PC-3 (cell line): ENCODE measurements around the gene SPNS1. TPM values are rescaled to one million over a fixed set of nuclear protein-coding genes. Genes with fewer than 3 reads are reported as not detected.

Experiments
- ATAC-seq: fragments of 200-7000 bp; cut with Tn5 transposase; 2 replicates; pipeline ENCODE4 v1.9.1; 2020; ENCODE audit warnings: mild to moderate bottlenecking, moderate library complexity
- BruUV-seq: library from RNA; stranded (reverse); fragments of 400-500 nt; replicated peaks from 2 replicates; lab custom pipeline; 2021; lab: Mats Ljungman, UMichigan
- CTCF ChIA-PET: fragments of 300-600 bp; sonication (Branson Sonifier 250); formaldehyde crosslinking; loops from one replicate; lab custom pipeline; 2022; ENCODE audit warnings: antibody characterized with exemption; lab: Charles Lee
- POLR2A ChIA-PET: fragments of 300-600 bp; sonication (Branson Sonifier 250); formaldehyde crosslinking; loops from one replicate; lab custom pipeline; 2022; ENCODE audit warnings: antibody characterized with exemption; ENCODE audit not compliant: unreplicated experiment; lab: Charles Lee
- DNase-seq: peaks from one replicate; pipeline ENCODE4 v3.0.0-alpha.2; 2015
- H2AFZ ChIP-seq: fragments of 300-600 bp; sonication (generic); 2 replicates; pipeline ENCODE4 v1.6.0; 2016; ENCODE audit warnings: antibody characterized with exemption, low read length
- H3F3A ChIP-seq: fragments of 300-600 bp; sonication (generic); one replicate; pipeline ENCODE4 v1.6.0; 2017; ENCODE audit warnings: antibody characterized with exemption, low read length, control low read depth, mild to moderate bottlenecking; ENCODE audit not compliant: unreplicated experiment
- H3K27ac ChIP-seq: fragments of 300-600 bp; sonication (generic); 2 replicates; pipeline ENCODE4 v1.5.1; 2016; ENCODE audit warnings: mild to moderate bottlenecking, low read length
- H3K27me3 ChIP-seq: fragments of 300-600 bp; sonication (generic); 2 replicates; pipeline ENCODE4 v1.6.1; 2016; ENCODE audit warnings: low read length, mixed read lengths
- H3K36me3 ChIP-seq: fragments of 300-600 bp; sonication (generic); 2 replicates; pipeline ENCODE4 v1.6.1; 2016; ENCODE audit warnings: low read depth, mixed run types, low read length, mixed read lengths
- H3K4me1 ChIP-seq: fragments of 300-600 bp; sonication (generic); 2 replicates; pipeline ENCODE4 v1.5.1; 2016; ENCODE audit warnings: low read length; ENCODE audit not compliant: insufficient read depth
- H3K4me2 ChIP-seq: fragments of 300-600 bp; sonication (generic); 2 replicates; pipeline ENCODE4 v1.6.0; 2016; ENCODE audit warnings: low read length
- H3K4me3 ChIP-seq: fragments of 300-600 bp; sonication (generic); 2 replicates; pipeline ENCODE4 v1.5.1; 2016; ENCODE audit warnings: mild to moderate bottlenecking, low read length, mixed read lengths
- H3K79me2 ChIP-seq: fragments of 300-600 bp; sonication (generic); 2 replicates; pipeline ENCODE4 v1.6.1; 2017; ENCODE audit warnings: low read length, mixed read lengths
- H3K9ac ChIP-seq: fragments of 300-600 bp; sonication (generic); 2 replicates; pipeline ENCODE4 v1.6.0; 2016; ENCODE audit warnings: mild to moderate bottlenecking, low read length
- H3K9me2 ChIP-seq: fragments of 300-600 bp; sonication (generic); replicated peaks from 2 replicates; pipeline ENCODE4 v1.6.1; 2016; ENCODE audit warnings: mixed run types, low read length, mixed read lengths
- H3K9me3 ChIP-seq: fragments of 300-600 bp; sonication (generic); 2 replicates; pipeline ENCODE4 v1.6.1; 2016; ENCODE audit warnings: low read length, mixed read lengths
- H4K20me1 ChIP-seq: fragments of 300-600 bp; sonication (generic); 2 replicates; pipeline ENCODE4 v1.6.1; 2016; ENCODE audit warnings: low read length, mixed read lengths
- EZH2 ChIP-seq: fragments of 300-600 bp; sonication (generic); IDR thresholded peaks from one replicate; pipeline ENCODE4 v1.6.1; 2017; ENCODE audit warnings: antibody characterized with exemption, mild to moderate bottlenecking, low read length; ENCODE audit not compliant: unreplicated experiment
- EZH2phosphoT487 ChIP-seq: fragments of 300-600 bp; sonication (generic); IDR thresholded peaks from 2 replicates; pipeline ENCODE4 v1.6.1; 2018; ENCODE audit warnings: mild to moderate bottlenecking, antibody characterized with exemption, low read length, borderline replicate concordance
- intact Hi-C: fragments of 100-400 bp; cut with micrococcal nuclease; formaldehyde crosslinking; loops from 2 replicates; pipeline ENCODE4 v1.9.0; 2023
- total RNA-seq: library from RNA; depleted of rRNA; stranded (reverse); fragments of >200 nt; gene quantifications from 2 replicates; pipeline ENCODE4 v1.2.3, GENCODE V29; 2014
- TF ChIP-seq, protein P1 (sequence below): fragments of 300-600 bp; sonication (generic); conservative IDR thresholded peaks from 2 replicates; pipeline ENCODE4 v1.5.1; 2017; ENCODE audit warnings: antibody characterized with exemption, low read depth, mild to moderate bottlenecking, low read length

SPNS1 gene
- total RNA-seq, 1 experiment from 2014 or later: 44.8 TPM

GRCh38 chr16:29014561-29015069, 40.0 kb downstream of the SPNS1 start:
- no peak for TF ChIP-seq EZH2phosphoT487
- TF ChIP-seq EZH2: no peak
- TF ChIP-seq, protein P1, sequence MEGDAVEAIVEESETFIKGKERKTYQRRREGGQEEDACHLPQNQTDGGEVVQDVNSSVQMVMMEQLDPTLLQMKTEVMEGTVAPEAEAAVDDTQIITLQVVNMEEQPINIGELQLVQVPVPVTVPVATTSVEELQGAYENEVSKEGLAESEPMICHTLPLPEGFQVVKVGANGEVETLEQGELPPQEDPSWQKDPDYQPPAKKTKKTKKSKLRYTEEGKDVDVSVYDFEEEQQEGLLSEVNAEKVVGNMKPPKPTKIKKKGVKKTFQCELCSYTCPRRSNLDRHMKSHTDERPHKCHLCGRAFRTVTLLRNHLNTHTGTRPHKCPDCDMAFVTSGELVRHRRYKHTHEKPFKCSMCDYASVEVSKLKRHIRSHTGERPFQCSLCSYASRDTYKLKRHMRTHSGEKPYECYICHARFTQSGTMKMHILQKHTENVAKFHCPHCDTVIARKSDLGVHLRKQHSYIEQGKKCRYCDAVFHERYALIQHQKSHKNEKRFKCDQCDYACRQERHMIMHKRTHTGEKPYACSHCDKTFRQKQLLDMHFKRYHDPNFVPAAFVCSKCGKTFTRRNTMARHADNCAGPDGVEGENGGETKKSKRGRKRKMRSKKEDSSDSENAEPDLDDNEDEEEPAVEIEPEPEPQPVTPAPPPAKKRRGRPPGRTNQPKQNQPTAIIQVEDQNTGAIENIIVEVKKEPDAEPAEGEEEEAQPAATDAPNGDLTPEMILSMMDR: no peak
- no peaks in the 10 kb centered on the region for H4K20me1 ChIP-seq
- no peak overlapping the region for H3K4me2 ChIP-seq
- no peaks in the 10 kb centered on the region for H3K9me2 ChIP-seq
- H3F3A ChIP-seq: no peaks in the 10 kb centered on the region
- no peak for DNase-seq
- no peak overlapping the region for H3K4me3 ChIP-seq
- intact Hi-C loops: no loop called here
- H3K27me3 ChIP-seq: no peaks in the 10 kb centered on the region
- no peaks in the 10 kb centered on the region for H3K36me3 ChIP-seq
- no peaks in the 10 kb centered on the region for H3K4me1 ChIP-seq
- BruUV-seq: no TSS peak
- H3K79me2 ChIP-seq: no peaks in the 10 kb centered on the region
- no peak overlapping the region for H3K27ac ChIP-seq
- no peak overlapping the region for H3K9ac ChIP-seq
- H3K9me3 ChIP-seq: no peaks in the 10 kb centered on the region
- POLR2A ChIA-PET: no interaction called here
- no peak for ATAC-seq
- H2AFZ ChIP-seq: no peak overlapping the region
- CTCF ChIA-PET: no interaction called here

DNA sequence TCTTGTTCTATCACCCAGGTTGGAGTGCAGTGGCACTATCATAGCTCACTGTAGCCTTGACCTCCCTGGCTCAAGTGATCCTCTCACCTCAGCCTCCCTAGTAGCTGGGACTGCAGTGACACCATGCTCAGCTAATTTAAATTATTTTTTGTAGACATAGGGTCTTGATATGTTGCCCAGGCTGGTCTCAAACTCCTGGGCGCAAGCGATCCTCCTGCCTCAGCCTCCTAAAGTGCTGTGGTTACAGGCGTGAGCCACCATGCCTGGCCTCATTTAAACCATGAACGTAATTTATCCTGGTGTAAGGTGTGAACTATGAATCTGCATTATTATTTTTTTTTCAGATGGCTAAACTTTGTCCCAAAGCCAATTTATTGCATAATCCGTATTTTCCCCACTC, 47.6 kb downstream of the SPNS1 start:
- POLR2A ChIA-PET: no interaction called here
- intact Hi-C loops: no loop called here

More for the DNA sequence above, 47.6 kb downstream of the SPNS1 start:
- Histone ChIP-seq H3K4me2 (no peak overlapping the region), H2AFZ (no peak overlapping the region), H4K20me1 (no peaks in the 10 kb centered on the region), H3K36me3 (no peaks in the 10 kb centered on the region), H3K9me2 (no peaks in the 10 kb centered on the region), H3K4me3 (no peak overlapping the region), H3F3A (no peaks in the 10 kb centered on the region), H3K9ac (no peak overlapping the region), H3K27ac (no peak overlapping the region), H3K79me2 (no peaks in the 10 kb centered on the region), H3K9me3 (no peaks in the 10 kb centered on the region), H3K27me3 (no peaks in the 10 kb centered on the region), H3K4me1 (peaks cover 7% of the 10 kb centered on the region; the same call in 1 of the 2 replicates)
- CTCF ChIA-PET: no interaction called here
- ATAC-seq (no peak), DNase-seq (no peak)
- no TSS peak for BruUV-seq
- TF ChIP-seq EZH2phosphoT487 (no peak), EZH2 (no peak)
- TF ChIP-seq, protein P1: no peak
